Stomach (tissue), 4 donors: ENCODE measurements around the gene LEFTY2.

ENCODE experiments used
- CTCF ChIP-seq, 7 experiments: fragments of 450-650 bp in 4 of 7; fragments of 200-600 bp in 3 of 7; sonication (generic) in 3 of 7; IDR thresholded peaks; one replicate each; pipeline ENCODE4 v1.5.1; 2016 to 2019; ENCODE audit warnings: antibody characterized with exemption in 7 of 7, control low read depth in 2 of 7, mild to moderate bottlenecking in 1 of 7
- POLR2A ChIP-seq, 4 donors: fragments of 450-650 bp; IDR thresholded peaks; one replicate each; pipeline ENCODE4 v1.6.1; 2016; ENCODE audit warnings: antibody characterized with exemption in 4 of 4, control low read depth in 2 of 4, mild to moderate bottlenecking in 1 of 4, moderate library complexity in 1 of 4
- POLR2AphosphoS5 ChIP-seq, 3 donors: sonication (generic); formaldehyde crosslinking; IDR thresholded peaks; one replicate each; pipeline ENCODE4 v1.6.1; 2016; ENCODE audit warnings: antibody characterized with exemption in 3 of 3

DNA sequence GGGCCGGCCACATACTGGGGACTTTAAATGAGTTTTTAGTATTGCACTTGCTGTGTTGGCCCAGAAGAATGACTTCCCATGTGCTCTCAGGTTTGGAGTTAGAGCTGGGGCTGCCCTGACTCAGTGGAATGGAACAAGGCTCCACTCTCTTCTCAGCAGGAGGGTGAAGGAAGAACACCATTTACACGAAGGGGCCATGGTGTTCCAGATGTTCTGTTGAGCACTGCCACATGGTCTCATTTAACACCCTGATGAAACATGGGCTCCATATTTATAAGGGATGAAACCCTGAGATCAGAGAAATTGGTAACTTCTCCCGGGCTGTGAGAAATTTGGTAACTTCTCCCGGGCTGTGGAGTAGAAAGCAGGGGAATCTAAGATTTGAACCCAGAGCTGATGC is 22.7 kb downstream of the LEFTY2 start:
- TF ChIP-seq POLR2AphosphoS5 (IDR thresholded peaks at IDR 0.05) = no peak
- no peak for TF ChIP-seq CTCF (IDR thresholded peaks at IDR 0.05)
- no peak for TF ChIP-seq POLR2A (IDR thresholded peaks at IDR 0.05)
